Heart left ventricle (tissue), 16 donors: ENCODE data around the gene DSTN. TPM values are rescaled to one million over a fixed set of nuclear protein-coding genes. Genes with fewer than 3 reads are reported as not detected.

Experiments
- ATAC-seq, 4 donors: fragments of 200-7000 bp; cut with Tn5 transposase; one replicate each; pipeline ENCODE4 v1.9.1; 2020 to 2022; ENCODE audit warnings: moderate library complexity in 4 of 4, mild to moderate bottlenecking in 3 of 4, moderate number of reproducible peaks in 1 of 4
- DNase-seq, 5 donors: peaks; one replicate each; pipeline ENCODE4 v3.0.0-alpha.2; 2020
- H3K27ac ChIP-seq, 12 donors: fragments of 200-600 bp; sonication (generic) in 4 of 12; one replicate each; pipeline versions ENCODE4 v1.5.0 to v1.8.0; 2016 to 2022; ENCODE audit warnings: mild to moderate bottlenecking in 2 of 12
- H3K27me3 ChIP-seq, 9 donors: fragments of 200-600 bp; sonication (generic) in 2 of 9; one replicate each; pipeline versions ENCODE4 v1.5.1 to v1.8.0; 2016 to 2022; ENCODE audit warnings: mild to moderate bottlenecking in 3 of 9
- H3K36me3 ChIP-seq, 9 donors: fragments of 200-600 bp; sonication (generic) in 2 of 9; one replicate each; pipeline versions ENCODE4 v1.5.0 to v1.8.0; 2018 to 2022; ENCODE audit warnings: mild to moderate bottlenecking in 2 of 9
- H3K4me1 ChIP-seq, 12 donors: fragments of 200-600 bp; sonication (generic) in 4 of 12; one replicate each; pipeline versions ENCODE4 v1.5.0 to v1.8.0; 2016 to 2022; ENCODE audit warnings: mild to moderate bottlenecking in 3 of 12
- H3K4me3 ChIP-seq, 12 donors: fragments of 200-600 bp; sonication (generic) in 4 of 12; one replicate each; pipeline versions ENCODE4 v1.5.0 to v1.8.0; 2017 to 2022; ENCODE audit warnings: mild to moderate bottlenecking in 9 of 12, moderate library complexity in 4 of 12
- H3K9me3 ChIP-seq, 12 donors: fragments of 200-600 bp; sonication (generic) in 4 of 12; one replicate each; pipeline versions ENCODE4 v1.5.0 to v1.8.0; 2016 to 2022; ENCODE audit warnings: mild to moderate bottlenecking in 1 of 12
- CTCF ChIP-seq, 12 donors: fragments of 200-600 bp; sonication (generic) in 4 of 12; IDR thresholded peaks; one replicate each; pipeline versions ENCODE4 v1.5.0 to v1.8.0; 2018 to 2022; ENCODE audit warnings: antibody characterized with exemption in 12 of 12, mild to moderate bottlenecking in 5 of 12
- POLR2A ChIP-seq, 2 donors: fragments of 450-650 bp; IDR thresholded peaks; one replicate each; pipeline ENCODE4 v1.6.1; 2017; ENCODE audit warnings: antibody characterized with exemption in 2 of 2, mild to moderate bottlenecking in 2 of 2, moderate library complexity in 2 of 2
- WGBS, 4 donors: extraction: QIAGEN DNeasy Blood & Tissue Kit in 2 of 4; methylation state at CpG; one replicate each; pipeline versions ENCODE4 v1.1.5 to v1.1.7; 2013 to 2018; 5-methylcytosine and 5-hydroxymethylcytosine counted together
- intact Hi-C, 10 donors: fragments of 100-400 bp; cut with DNase I; formaldehyde crosslinking; loops; one replicate each; pipeline versions ENCODE4 v1.11.1 to v1.14.2; 2022
- polyA plus RNA-seq, 2 donors: library from polyadenylated mRNA; stranded (reverse); fragments of 200-250 nt; gene quantifications; one replicate each; pipeline ENCODE4 v1.2.3, GENCODE V29; 2013
- total RNA-seq, 9 donors: library from RNA; depleted of rRNA in 2 of 9; stranded (reverse); fragments of >200 nt in 2 of 9; fragmentation: NEBNext Ultra II Directional in 3 of 9; extraction: Animal tissue kit (Norgen Biotek cat#: 25700) in 3 of 9; gene quantifications; one replicate each; pipeline versions ENCODE4 v1.1.0 to v1.2.4, GENCODE V29; 2016 to 2023
- donor health status: ischemic (EF 13 %, LVEDD 7.1; RV severe dilation, severe dysfunction).
- donor health status: healthy with polysubstance abuse.
- donor health status: DM: no; HTN: yes; CAD: no.
- donor health status: DM: no; HTN: no; CAD: no.
- donor health status: ischemic (EF 25% LVEDD 6.9; RV normal size, moderate dysfunction).
- donor health status: ischemic (EF 25% LVEDD 5.7; RV mildly dilated, moderate dysfunction).
- donor health status: healthy.
- donor health status: DM: yes; HTN: yes; CAD: no.
- donor health status: ischemic (EF 35%, LVEDD 5.7; RV mildly dilated, moderate dysfunction).
- donor health status: nonischemic (EF 11% LVEDD 7.7; RV severe dilation, severe dysfunction).
- donor health status: DM: yes; HTN: yes; CAD: no.
- donor health status: PGD.
- donor health status: ischemic (EF 29% LVEDD 5.4; RV normal size, mild dysfunction).
- donor health status: nonischemic (EF 23%, LVEDD 6.1; RV moderate dilation, normal function).

The DSTN gene
- total and polyA plus RNA-seq, 11 donors: 447 to 738 (median 546) TPM

GRCh38 chr20:17555106-17555505 is 14.8 kb upstream of the DSTN start:
- Histone ChIP-seq H3K9me3 (no peaks in the 10 kb centered on the region), H3K4me3 (no peak overlapping the region), H3K36me3 (no peaks in the 10 kb centered on the region), H3K4me1 (peaks cover 0 to 37% (median 19%) of the 10 kb centered on the region in 12 donors), H3K27me3 (no peaks in the 10 kb centered on the region), H3K27ac (peak overlapping the region in 1 of 12 donors; percentile 89)
- ATAC-seq: no peak
- intact Hi-C loops: no loop called here
- WGBS, 4 donors: 98 to 100% (median 98%) methylated on average over 3 of the region's 3 CpGs
- no peak for DNase-seq
- no peak for TF ChIP-seq CTCF (IDR thresholded peaks at IDR 0.05)
- TF ChIP-seq POLR2A (IDR thresholded peaks at IDR 0.05): no peak

- intact Hi-C loops: no loop called here
- DNase-seq (peak; percentile 72 to 85 (median 78)), ATAC-seq (peak; percentile 74 to 88 (median 80))
- H3K36me3 ChIP-seq: no peaks in the 10 kb centered on the region
- peaks cover 0 to 37% (median 19%) of the 10 kb centered on the region in 12 donors for H3K4me1 ChIP-seq
- 61 to 68% (median 63%) methylated on average over 11 of the region's 11 CpGs for WGBS, 4 donors
- no peak overlapping the region for H3K4me3 ChIP-seq
- H3K9me3 ChIP-seq: no peaks in the 10 kb centered on the region
- TF ChIP-seq CTCF (IDR thresholded peaks at IDR 0.05): no peak
- no peak for TF ChIP-seq POLR2A (IDR thresholded peaks at IDR 0.05)
- peak overlapping the region in 11 of 12 donors; percentile 37 to 89 (median 78) for H3K27ac ChIP-seq
- H3K27me3 ChIP-seq: no peaks in the 10 kb centered on the region
Observed at GRCh38 chr20:17556837-17557674, 12.8 kb upstream of the DSTN start.

- no peak overlapping the region for H3K4me3 ChIP-seq
- H3K27me3 ChIP-seq: no peaks in the 10 kb centered on the region
- H3K27ac ChIP-seq: peak overlapping the region in 10 of 12 donors; percentile 51 to 89 (median 80)
- ATAC-seq (peak in 1 of 4 donors; percentile 49), DNase-seq (no peak)
- whole genome bisulfite sequencing, 4 donors: 74 to 84% (median 82%) methylated on average over 3 of the region's 3 CpGs
- H3K9me3 ChIP-seq: no peaks in the 10 kb centered on the region
- TF ChIP-seq CTCF (IDR thresholded peaks at IDR 0.05): no peak
- no peak for TF ChIP-seq POLR2A (IDR thresholded peaks at IDR 0.05)
- H3K4me1 ChIP-seq: peaks cover 0 to 42% (median 20%) of the 10 kb centered on the region in 12 donors
- intact Hi-C loops: no loop called here
- no peaks in the 10 kb centered on the region for H3K36me3 ChIP-seq
Observed at GRCh38 chr20:17557675-17558006, 12.2 kb upstream of the DSTN start.

GRCh38 chr20:17558154-17558940 is 11.5 kb upstream of the DSTN start:
- Histone ChIP-seq H3K4me1 (peaks cover 0 to 46% (median 24%) of the 10 kb centered on the region in 12 donors), H3K27ac (peak overlapping the region in 11 of 12 donors; percentile 51 to 89 (median 78)), H3K27me3 (no peaks in the 10 kb centered on the region), H3K36me3 (no peaks in the 10 kb centered on the region), H3K9me3 (no peaks in the 10 kb centered on the region), H3K4me3 (peak overlapping the region in 4 of 12 donors; percentile 2 to 35 (median 12))
- intact Hi-C loops: no loop called here
- 50 to 66% (median 58%) methylated on average over 7 of the region's 7 CpGs for WGBS, 4 donors
- DNase-seq (peak in 4 of 5 donors; percentile 37 to 69 (median 66)), ATAC-seq (peak; percentile 52 to 89 (median 84))
- TF ChIP-seq POLR2A (IDR thresholded peaks at IDR 0.05) (peak in 1 of 2 donors; percentile 45), CTCF (IDR thresholded peaks at IDR 0.05) (no peak)
